HG03108 (cell line): ENCODE measurements around the gene AGBL4.

Source experiments
- ATAC-seq: cut with Tn5 transposase; IDR thresholded peaks from one replicate; pipeline ENCODE4 v1.9.1; 2021; ENCODE audit warnings: moderate library complexity; ENCODE audit not compliant: unreplicated experiment

Gene AGBL4

GRCh38 chr1:48916130-48917069 lies 1107.4 kb downstream of the AGBL4 start:
- no peak for ATAC-seq

DNA sequence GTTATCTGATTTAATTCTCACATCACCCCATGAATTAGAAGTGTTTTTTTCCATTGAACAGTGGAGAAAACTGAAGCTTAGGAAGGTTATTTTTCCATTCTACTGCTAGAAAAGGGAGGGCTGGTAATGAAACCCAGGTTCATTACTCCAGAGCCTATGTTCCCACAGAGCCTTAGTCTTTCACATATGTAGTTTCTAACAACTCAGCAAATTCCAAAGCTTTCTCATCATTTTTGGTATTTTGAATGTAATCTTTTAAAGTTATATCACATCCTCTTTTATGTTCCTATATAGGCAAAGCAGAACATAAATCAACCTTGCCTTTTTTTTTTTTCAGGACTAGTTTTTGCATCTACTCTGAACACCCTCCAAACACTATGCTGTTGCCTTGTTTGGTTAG lies 1115.1 kb downstream of the AGBL4 start:
- no peak for ATAC-seq

DNA sequence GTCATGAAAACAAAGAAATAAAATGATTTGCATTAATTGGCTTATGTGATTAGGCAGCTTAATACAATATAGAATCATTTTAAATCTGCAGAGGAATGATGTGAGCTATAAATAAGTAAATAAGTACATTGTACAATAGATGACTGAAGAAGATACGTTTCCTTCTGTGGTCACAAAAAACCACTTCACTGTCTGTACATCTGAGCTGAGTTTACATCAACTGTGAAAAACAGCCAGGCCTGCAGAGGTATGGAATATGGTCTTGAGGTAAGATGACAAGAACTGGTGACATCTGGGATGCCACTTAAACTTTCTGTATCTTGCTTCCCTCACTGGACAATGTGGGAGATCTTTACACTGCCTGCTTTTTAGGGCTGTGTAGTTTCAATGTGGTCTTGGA lies 1117.0 kb downstream of the AGBL4 start:
- no peak for ATAC-seq

GRCh38 chr1:48906164-48906563 lies 1117.6 kb downstream of the AGBL4 start:
- no peak for ATAC-seq

GRCh38 chr1:48903291-48903690 lies 1120.5 kb downstream of the AGBL4 start:
- ATAC-seq = no peak

- no peak for ATAC-seq
These were observed 1124.9 kb downstream of the AGBL4 start for GRCh38 chr1:48898894-48899293.

DNA sequence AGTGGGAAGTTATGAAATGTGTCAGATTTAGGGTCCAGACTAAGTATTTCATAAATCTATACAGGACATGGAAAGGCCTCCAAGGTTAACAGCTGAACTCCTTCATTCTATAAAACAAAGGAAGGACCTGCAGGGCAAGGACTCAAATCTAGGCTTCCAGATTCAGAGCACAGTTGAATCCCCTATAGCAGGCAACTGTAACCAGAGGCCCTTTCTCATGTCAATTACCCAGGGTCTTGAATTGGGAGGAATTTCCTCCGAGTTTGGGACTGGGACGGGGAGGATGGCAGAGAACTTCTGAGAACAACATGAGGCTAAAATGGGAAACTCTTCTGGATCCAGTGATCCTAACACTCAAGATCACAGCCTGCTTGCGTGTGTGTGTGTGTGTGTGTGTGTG lies 1134.1 kb downstream of the AGBL4 start:
- ATAC-seq = no peak

DNA sequence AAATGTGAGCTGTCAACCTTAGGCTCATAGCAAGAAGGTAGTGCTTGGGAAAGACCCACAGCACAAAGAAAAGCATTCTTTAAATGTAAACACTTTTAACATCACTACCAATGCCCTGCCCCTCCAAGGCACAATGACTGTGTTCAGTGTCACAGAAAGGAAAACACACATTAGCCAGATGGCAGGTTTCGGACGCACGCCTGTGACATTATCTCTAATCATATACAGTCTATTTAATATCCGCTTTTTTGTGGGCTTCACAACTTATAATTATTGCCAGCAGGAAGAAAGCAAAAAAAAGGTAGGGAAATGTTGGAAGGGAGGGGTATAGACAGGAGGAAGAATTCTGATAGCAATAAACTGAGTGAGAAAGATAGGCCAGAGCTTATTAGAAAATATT lies 1134.7 kb downstream of the AGBL4 start:
- no peak for ATAC-seq

- no peak for ATAC-seq
These were observed 1136.0 kb downstream of the AGBL4 start for GRCh38 chr1:48887796-48888195.

DNA sequence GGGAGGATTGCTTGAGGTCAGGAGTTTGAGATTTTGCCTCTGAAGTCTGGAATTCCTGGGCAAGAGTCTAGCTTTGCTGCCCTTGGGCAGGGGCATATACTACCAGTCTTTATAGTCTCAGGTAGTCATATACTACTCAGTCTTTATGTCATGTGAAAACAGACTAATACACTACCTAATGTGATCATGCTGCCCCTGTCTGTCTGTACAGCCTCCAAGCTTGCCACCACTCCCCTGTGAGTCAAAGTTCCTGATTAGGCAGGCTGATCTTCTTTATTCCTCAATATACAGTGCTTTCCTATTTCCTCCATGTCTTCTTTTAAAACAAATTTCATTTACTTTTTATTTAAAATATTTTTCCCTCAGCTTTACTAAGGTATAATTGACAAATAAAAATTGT lies 1141.7 kb downstream of the AGBL4 start:
- no peak for ATAC-seq

DNA sequence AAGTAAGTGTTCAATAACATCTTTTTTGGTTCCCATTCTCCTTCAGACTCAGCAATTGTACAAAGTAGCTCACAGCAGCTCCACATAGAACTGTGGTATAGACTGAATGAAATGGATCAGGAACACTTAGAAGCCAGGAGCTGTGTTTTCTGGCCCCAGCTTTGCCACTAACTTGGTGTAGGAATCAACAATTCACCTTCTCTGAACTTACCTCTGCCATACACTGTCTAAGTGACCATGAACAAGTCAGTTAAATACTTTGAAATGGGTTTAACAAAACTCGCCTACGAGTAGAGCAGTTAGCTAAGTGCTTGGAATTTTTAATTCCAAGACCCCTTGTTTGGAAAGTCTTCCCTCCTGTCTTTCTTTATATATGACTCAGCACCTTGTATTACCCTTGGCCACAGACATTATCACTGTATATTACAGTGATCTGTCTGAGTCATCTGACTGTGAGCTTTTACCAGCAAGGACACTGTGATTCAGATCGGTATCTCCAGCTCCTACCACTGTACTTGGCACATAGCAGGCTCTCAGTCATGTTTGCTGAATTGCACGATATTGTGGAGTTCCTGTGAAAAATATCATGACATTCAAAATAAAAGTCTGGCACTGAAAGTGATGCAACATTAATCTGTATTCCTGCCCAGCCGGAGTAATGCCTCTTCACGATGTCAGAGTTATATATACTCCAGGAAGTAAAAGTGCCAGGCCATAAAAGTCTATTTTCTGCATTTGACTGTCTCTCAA lies 1145.4 kb downstream of the AGBL4 start:
- ATAC-seq = no peak

DNA sequence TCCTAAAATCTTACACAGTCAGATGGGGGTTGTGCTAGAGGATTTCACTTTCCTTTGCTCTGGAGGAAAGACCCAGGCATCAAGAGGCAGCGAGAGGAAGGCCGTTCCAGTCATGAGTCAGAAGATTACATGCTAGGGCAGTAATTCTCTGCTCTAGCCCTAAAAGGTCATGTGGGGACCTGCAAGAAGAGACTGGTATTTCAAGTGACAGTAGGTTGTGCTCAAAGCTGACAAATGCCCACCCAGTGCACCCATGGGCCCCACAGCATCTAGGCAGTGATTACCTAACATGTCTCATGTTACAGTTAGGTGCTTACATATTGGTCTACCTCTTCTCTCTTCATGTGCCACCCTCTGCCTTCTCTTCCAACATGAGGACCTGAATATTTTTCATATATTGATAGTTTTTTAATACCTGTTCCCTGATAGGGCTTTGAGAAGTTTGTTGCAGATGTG lies 1147.4 kb downstream of the AGBL4 start:
- no peak for ATAC-seq

DNA sequence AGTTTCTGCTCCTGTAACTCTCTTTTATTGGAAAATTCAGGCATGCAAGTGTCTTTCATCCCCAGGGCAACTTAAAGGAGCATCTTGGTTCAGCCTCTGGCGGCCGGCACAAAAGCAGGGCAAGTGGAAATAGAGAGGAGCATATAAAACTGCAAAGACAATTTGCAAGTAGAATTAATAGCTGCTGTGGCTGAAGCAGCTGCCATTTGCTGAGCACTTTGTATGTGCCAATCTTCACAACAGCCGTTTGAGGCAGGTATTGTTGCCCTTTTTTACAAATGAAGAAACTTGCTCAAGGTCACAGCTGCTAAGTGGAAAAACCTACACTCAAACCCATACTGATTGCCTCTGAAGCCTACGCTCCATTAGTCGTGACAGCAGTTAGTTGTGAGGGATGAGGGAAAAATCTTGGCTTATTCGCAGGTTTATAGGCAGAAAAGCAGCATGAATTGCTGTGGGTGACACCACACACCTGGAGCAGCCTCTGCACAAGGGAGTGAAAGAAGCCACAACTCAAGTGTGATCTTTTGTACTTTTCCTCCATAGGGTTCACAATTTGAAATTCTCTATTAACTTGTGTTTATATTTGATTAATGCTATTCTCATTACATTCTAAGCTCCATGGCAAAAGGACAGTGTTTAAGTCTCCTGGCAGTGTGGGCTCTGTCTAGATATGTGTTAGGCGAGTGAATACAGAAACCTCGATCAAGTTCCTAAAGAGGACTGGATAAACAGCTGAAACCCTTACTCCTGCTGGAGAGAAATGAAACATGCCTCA lies 1148.0 kb downstream of the AGBL4 start:
- no peak for ATAC-seq

DNA sequence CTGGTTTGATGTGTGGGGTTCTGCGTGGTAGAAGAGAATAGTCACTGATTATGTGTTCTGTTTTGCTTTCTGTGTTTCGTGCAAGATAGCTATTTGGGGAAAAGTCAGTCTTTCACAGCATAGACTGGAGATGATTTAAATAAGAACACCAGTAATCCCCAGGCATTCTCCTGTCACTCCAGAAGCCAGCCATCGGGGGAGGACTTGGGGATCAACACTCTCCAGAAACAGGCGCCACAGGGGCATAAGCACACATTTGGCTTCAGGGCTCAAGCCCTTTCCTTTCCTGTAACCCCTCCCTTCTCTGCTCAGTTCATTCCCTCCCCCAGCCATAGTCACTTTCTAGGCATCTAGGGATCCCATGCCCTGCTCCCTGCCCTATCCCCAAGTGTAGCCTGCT lies 1149.8 kb downstream of the AGBL4 start:
- ATAC-seq = no peak

GRCh38 chr1:48870596-48870995 lies 1153.2 kb downstream of the AGBL4 start:
- no peak for ATAC-seq

GRCh38 chr1:48869116-48869893 lies 1154.4 kb downstream of the AGBL4 start:
- no peak for ATAC-seq

DNA sequence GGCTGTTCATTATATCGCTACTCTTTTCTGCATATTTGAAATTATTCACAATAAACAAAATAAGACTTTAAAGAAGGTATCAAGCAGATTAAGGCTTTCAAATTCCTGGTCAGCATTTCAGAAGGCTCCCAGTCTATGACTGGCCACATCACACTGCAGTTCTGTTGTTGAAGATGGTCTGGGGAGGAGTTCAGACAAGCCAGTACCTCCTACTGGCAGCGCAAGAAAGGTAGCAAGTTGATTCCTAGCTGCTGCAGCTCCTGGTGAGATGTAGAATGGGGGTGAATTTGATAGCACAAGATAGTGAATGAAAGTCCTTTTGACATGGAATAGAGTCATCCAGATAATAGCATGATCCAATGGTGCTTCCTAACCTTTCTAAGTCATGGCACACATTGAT lies 1158.8 kb downstream of the AGBL4 start:
- ATAC-seq = no peak

DNA sequence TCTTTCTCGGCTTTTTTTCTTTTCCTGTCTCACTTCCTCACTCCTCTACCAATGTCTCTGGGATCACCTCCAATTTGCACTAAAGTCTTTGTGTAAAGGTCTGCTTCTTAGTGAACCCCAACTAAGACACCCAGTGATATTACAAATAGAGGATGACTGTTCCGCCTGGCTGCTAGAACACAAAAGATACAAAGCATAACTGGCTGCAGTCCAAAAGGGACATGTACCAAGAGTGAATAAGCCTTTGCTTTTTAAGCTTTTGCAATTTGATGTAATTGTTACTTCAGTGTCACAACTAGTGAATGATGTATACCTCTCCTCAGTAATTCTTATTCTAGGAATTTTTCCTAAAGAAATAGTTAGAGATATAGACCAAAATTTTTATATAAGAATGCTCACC lies 1164.3 kb downstream of the AGBL4 start:
- no peak for ATAC-seq

DNA sequence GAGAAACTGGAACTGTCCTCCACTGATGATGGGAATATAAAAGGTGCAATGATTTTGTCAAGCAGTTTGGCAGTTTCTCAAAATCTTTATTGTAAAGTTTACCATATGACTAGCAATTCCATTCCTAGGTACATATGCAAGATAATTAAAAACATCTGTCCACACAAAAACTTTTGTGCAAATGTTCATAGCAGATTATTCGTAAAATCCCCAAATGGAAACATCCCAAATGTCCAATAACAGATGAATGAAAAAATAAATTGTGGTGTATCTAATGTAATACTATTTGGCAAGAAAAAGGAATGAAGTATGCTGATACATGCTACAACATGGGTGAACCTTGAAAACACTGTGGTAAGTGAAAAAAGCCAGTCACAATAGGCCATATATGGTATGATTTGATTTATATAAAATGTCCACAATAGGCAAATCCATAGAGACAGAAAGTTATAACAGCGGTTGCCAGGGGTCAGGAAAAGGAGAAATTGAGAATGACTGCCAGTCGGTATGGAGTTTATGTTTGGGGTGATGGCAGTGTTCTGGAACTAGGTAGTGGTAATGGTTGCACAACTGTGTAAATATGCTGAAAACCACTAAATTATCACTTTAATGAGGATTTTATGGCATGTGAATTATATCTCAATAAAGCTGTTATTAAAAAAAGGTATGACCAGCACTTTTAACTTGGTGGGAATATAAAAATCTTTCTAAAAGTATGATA lies 1165.4 kb downstream of the AGBL4 start:
- ATAC-seq = no peak

- no peak for ATAC-seq
These were observed 1170.7 kb downstream of the AGBL4 start for GRCh38 chr1:48853006-48853405.
